SK-N-SH (cell line): ENCODE results near the gene DIS3L2. TPM values are rescaled to one million over a fixed set of nuclear protein-coding genes. Genes with fewer than 3 reads are reported as not detected.

Experiments used
- CTCF ChIA-PET: fragments of 300-600, 350-600 bp; formaldehyde crosslinking; extraction: SDS; loops from one replicate; lab custom pipeline; 2021; lab: Yijun Ruan, JAX
- POLR2A ChIA-PET: fragments of 350-600 bp; sonication (Branson Sonifier 250); formaldehyde crosslinking; extraction: SDS; loops from one replicate; lab custom pipeline; 2020; ENCODE audit warnings: antibody characterized with exemption, inconsistent platforms; lab: Yijun Ruan, JAX
- DNase-seq: peaks from one replicate; pipeline ENCODE4 v3.0.0; 2012
- H2AFZ ChIP-seq: fragments of 200-600 bp; sonication (generic); 2 replicates; pipeline ENCODE4 v1.8.1; 2016; ENCODE audit warnings: antibody characterized with exemption, mild to moderate bottlenecking, low read depth
- H3F3A ChIP-seq: fragments of 200-600 bp; sonication (generic); replicated peaks from 2 replicates; pipeline ENCODE3; 2016; ENCODE audit warnings: antibody characterized with exemption, mild to moderate bottlenecking; ENCODE audit not compliant: insufficient read depth
- H3K27ac ChIP-seq, 2 experiments: fragments of 200-500 bp in 1 of 2; fragments of 200-600 bp in 1 of 2; sonication (Bioruptor generic) in 1 of 2; sonication (generic), shearing (Covaris generic) in 1 of 2; 2 replicates each; pipeline versions ENCODE4 v1.5.1 to v1.6.1; 2014 to 2016; ENCODE audit warnings: low read depth in 2 of 2, inconsistent platforms in 1 of 2, low read length in 1 of 2, mild to moderate bottlenecking in 1 of 2, mixed read lengths in 1 of 2
- H3K27me3 ChIP-seq: fragments of 200-600 bp; sonication (generic), shearing (Covaris generic); 2 replicates; pipeline ENCODE4 v1.6.1; 2016; ENCODE audit warnings: mixed run types; ENCODE audit not compliant: insufficient read depth
- H3K36me3 ChIP-seq, 2 experiments: fragments of 200-500 bp in 1 of 2; fragments of 200-600 bp in 1 of 2; sonication (Bioruptor generic) in 1 of 2; sonication (generic) in 1 of 2; replicated peaks in 1 of 2; 2 replicates each; pipeline versions ENCODE3 to v1.5.1; 2014 to 2016; ENCODE audit warnings: low read length in 1 of 2, mild to moderate bottlenecking in 1 of 2; ENCODE audit not compliant: insufficient read depth in 2 of 2, control insufficient read depth in 1 of 2
- H3K4me1 ChIP-seq, 2 experiments: fragments of 200-500 bp in 1 of 2; fragments of 200-600 bp in 1 of 2; sonication (Bioruptor generic) in 1 of 2; sonication (generic), shearing (Covaris generic) in 1 of 2; 2 replicates each; pipeline versions ENCODE4 v1.5.1 to v1.6.1; 2014 to 2016; ENCODE audit warnings: low read depth in 1 of 2, low read length in 1 of 2, mixed run types in 1 of 2; ENCODE audit not compliant: insufficient read depth in 2 of 2, control insufficient read depth in 1 of 2
- H3K4me2 ChIP-seq: fragments of 200-600 bp; sonication (generic), shearing (Covaris generic); 2 replicates; pipeline ENCODE4 v1.6.1; 2017; ENCODE audit warnings: mixed run types
- H3K4me3 ChIP-seq, 2 experiments: fragments of 200-500 bp in 1 of 2; fragments of 200-600 bp in 1 of 2; sonication (Bioruptor generic) in 1 of 2; sonication (generic), shearing (Covaris generic) in 1 of 2; 2 replicates each; pipeline versions ENCODE4 v1.5.1 to v1.8.1; 2014 to 2016; ENCODE audit warnings: low read depth in 2 of 2, inconsistent platforms in 1 of 2, low read length in 1 of 2, mild to moderate bottlenecking in 1 of 2, mixed read lengths in 1 of 2, moderate library complexity in 1 of 2
- H3K79me2 ChIP-seq: fragments of 200-600 bp; sonication (generic); 2 replicates; pipeline ENCODE4 v1.8.1; 2017; ENCODE audit warnings: mild to moderate bottlenecking; ENCODE audit not compliant: insufficient read depth
- H3K9ac ChIP-seq: fragments of 200-600 bp; sonication (generic); 2 replicates; pipeline ENCODE4 v1.6.1; 2017; ENCODE audit warnings: mixed run types
- H3K9me2 ChIP-seq: fragments of 200-600 bp; sonication (generic); 2 replicates; pipeline ENCODE4 v1.6.1; 2017; ENCODE audit warnings: mixed run types
- H3K9me3 ChIP-seq: fragments of 200-600 bp; sonication (generic); 2 replicates; pipeline ENCODE4 v1.6.1; 2017; ENCODE audit warnings: mixed run types, mild to moderate bottlenecking, moderate library complexity
- H4K20me1 ChIP-seq: fragments of 200-600 bp; sonication (generic); 2 replicates; pipeline ENCODE4 v1.6.1; 2017; ENCODE audit warnings: mild to moderate bottlenecking, mixed run types; ENCODE audit not compliant: insufficient read depth
- CHD2 ChIP-seq: fragments of 150-350 bp; IDR thresholded peaks from 2 replicates; pipeline ENCODE4 v1.6.1; 2018; ENCODE audit warnings: low read length; ENCODE audit not compliant: partially characterized antibody
- ELF1 ChIP-seq: IDR thresholded peaks from 2 replicates; pipeline ENCODE4 v1.4.0; 2012
- EP300 ChIP-seq, 2 experiments: IDR thresholded peaks; 2 replicates each; pipeline versions ENCODE4 v1.4.0 to v1.6.1; 2012; ENCODE audit warnings: borderline replicate concordance in 1 of 2, low read depth in 1 of 2, low read length in 1 of 2
- FOXJ3 ChIP-seq: sonication (generic); formaldehyde crosslinking; IDR thresholded peaks from 2 replicates; pipeline ENCODE4 v1.5.1; 2020; ENCODE audit warnings: mild to moderate bottlenecking, missing genetic modification reagents
- GATA2 ChIP-seq: sonication (generic); formaldehyde crosslinking; IDR thresholded peaks from 2 replicates; pipeline ENCODE4 v1.5.0; 2020; ENCODE audit warnings: mild to moderate bottlenecking, missing genetic modification reagents
- MXI1 ChIP-seq: IDR thresholded peaks from 2 replicates; pipeline ENCODE4 v1.6.1; 2012; ENCODE audit warnings: mild to moderate bottlenecking, low read depth, low read length, improper control_type of control experiment
- POLR2AphosphoS5 ChIP-seq: IDR thresholded peaks from 2 replicates; pipeline ENCODE4 v1.6.1; 2012; ENCODE audit warnings: low read depth, low read length
- RAD21 ChIP-seq: IDR thresholded peaks from 2 replicates; pipeline ENCODE4 v1.6.1; 2012; ENCODE audit warnings: mild to moderate bottlenecking, low read length
- RCOR1 ChIP-seq: fragments of 150-350 bp; IDR thresholded peaks from 2 replicates; pipeline ENCODE4 v1.6.1; 2017; ENCODE audit warnings: antibody characterized with exemption, low read length
- RFX5 ChIP-seq: IDR thresholded peaks from 2 replicates; pipeline ENCODE4 v1.6.1; 2012; ENCODE audit warnings: mild to moderate bottlenecking, improper control_type of control experiment, low read length
- RXRA ChIP-seq: IDR thresholded peaks from 2 replicates; pipeline ENCODE4 v1.4.0; 2012; ENCODE audit warnings: low read depth, mild to moderate bottlenecking, borderline replicate concordance
- SIN3A ChIP-seq: IDR thresholded peaks from 2 replicates; pipeline ENCODE4 v1.6.1; 2012; ENCODE audit warnings: low read depth, mild to moderate bottlenecking, low read length, moderate library complexity, borderline replicate concordance
- TAF1 ChIP-seq: IDR thresholded peaks from 2 replicates; pipeline ENCODE4 v1.6.1; 2012; ENCODE audit warnings: low read depth, mild to moderate bottlenecking, low read length, moderate library complexity, borderline replicate concordance
- TEAD4 ChIP-seq: IDR thresholded peaks from 2 replicates; pipeline ENCODE4 v1.4.0; 2012; ENCODE audit warnings: mild to moderate bottlenecking, borderline replicate concordance; ENCODE audit not compliant: insufficient read depth
- whole genome bisulfite sequencing: methylation state at CpG from one replicate; pipeline ENCODE4 v1.1.6; 2017; ENCODE audit warnings: low lambda C conversion rate; 5-methylcytosine and 5-hydroxymethylcytosine counted together
- polyA plus RNA-seq, 3 experiments: library from polyadenylated mRNA; depleted of rRNA; stranded (reverse); fragments of >200 nt; gene quantifications; 2 replicates each; pipeline ENCODE4 v1.2.3, GENCODE V29; 2012
- TF ChIP-seq, protein P1 (sequence below): IDR thresholded peaks from 2 replicates; pipeline ENCODE4; 2012

Gene DIS3L2
- polyA plus RNA-seq, 1 of the 3 experiments (the other 2 are of a cell fraction): 17.9 TPM

DNA sequence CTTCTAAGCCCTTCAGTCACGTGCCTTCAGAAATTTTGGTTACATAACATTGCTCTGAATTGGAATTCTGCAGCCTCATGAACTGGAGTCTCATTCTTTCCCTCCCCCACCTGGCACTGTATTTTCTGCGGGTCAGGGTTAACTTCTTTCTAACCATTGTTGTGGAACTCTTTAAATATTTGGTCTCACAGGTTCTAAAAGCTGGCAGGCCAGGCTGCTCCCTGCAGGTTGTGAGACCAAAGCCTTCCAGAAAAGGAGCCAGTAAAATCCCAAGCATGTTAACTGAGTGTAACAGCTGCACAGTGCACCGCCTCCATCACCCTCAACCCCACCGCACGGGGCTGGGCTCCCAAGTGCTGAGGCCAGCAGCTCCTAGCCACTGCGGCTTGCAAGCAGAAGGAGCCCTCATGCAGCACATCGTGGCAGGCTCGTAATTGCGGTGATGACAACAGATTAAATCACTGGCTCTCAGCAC is 243.0 kb downstream of the DIS3L2 start (continued):
- TF ChIP-seq, protein P1, sequence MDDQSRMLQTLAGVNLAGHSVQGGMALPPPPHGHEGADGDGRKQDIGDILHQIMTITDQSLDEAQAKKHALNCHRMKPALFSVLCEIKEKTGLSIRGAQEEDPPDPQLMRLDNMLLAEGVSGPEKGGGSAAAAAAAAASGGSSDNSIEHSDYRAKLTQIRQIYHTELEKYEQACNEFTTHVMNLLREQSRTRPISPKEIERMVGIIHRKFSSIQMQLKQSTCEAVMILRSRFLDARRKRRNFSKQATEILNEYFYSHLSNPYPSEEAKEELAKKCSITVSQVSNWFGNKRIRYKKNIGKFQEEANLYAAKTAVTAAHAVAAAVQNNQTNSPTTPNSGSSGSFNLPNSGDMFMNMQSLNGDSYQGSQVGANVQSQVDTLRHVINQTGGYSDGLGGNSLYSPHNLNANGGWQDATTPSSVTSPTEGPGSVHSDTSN: no peak
- TF ChIP-seq EP300 (IDR thresholded peaks at IDR 0.05; ENCODE audit: borderline replicate concordance in 1 of 2, low read depth in 1 of 2, low read length in 1 of 2): no peak
- no peak for TF ChIP-seq RFX5
- TF ChIP-seq ELF1: no peak
- no peak for TF ChIP-seq SIN3A
- TF ChIP-seq, all 33 proteins: peak for 0

DNA sequence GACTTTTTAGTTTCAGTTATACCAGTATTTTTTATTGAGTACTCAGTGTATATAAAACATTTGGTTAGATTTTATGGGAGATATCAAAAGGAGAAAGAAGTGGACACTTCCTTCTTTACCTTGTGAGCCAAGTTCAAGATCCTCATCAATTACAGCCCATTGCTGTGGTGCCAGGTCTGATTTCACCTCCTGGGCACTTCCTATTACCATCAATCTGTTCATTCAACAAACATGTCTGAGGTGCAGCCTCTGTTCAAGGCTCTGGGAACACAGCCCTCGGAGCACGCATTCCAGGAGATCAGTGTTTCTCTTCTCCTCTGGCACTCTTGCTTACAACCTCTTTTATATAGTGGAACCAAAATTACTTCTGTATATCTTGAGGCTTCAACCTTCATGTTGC is 245.7 kb downstream of the DIS3L2 start:
- no peaks in the 10 kb centered on the region for H3K27me3 ChIP-seq
- POLR2A ChIA-PET: interaction anchor here (0.6 kb wide), 1 partner anchor 116 kb away, joined by 3 read pairs; no protein-coding TSS in a partner anchor
- H3K9me3 ChIP-seq: no peaks in the 10 kb centered on the region
- no peaks in the 10 kb centered on the region for H3K9me2 ChIP-seq
- TF ChIP-seq ELF1: no peak
- TF ChIP-seq RAD21: no peak
- no peak for TF ChIP-seq EP300 (IDR thresholded peaks at IDR 0.05; ENCODE audit: borderline replicate concordance in 1 of 2, low read depth in 1 of 2, low read length in 1 of 2)
- TF ChIP-seq FOXJ3 (CRISPR knock-in tag): no peak
- no peak for TF ChIP-seq SIN3A
- no peak for TF ChIP-seq RXRA
- TF ChIP-seq TAF1: no peak
- TF ChIP-seq MXI1: no peak
- no peak for TF ChIP-seq TEAD4
- TF ChIP-seq RCOR1: no peak
- no peak for TF ChIP-seq POLR2AphosphoS5
- TF ChIP-seq CHD2: no peak
- no peak for TF ChIP-seq GATA2
- TF ChIP-seq, protein P1: no peak
- TF ChIP-seq, all 33 proteins: peak for 0
- no peaks in the 10 kb centered on the region for H3K79me2 ChIP-seq
- H3K4me1 ChIP-seq: no peaks in the 10 kb centered on the region
- H3F3A ChIP-seq: no peaks in the 10 kb centered on the region
- H3K4me3 ChIP-seq: no peak overlapping the region
- H3K36me3 ChIP-seq: peaks cover 10 to 12% of the 10 kb centered on the region in 2 experiments
- 100% methylated on average over 2 of the region's 2 CpGs for WGBS
- H3K9ac ChIP-seq: no peak overlapping the region
- H3K27ac ChIP-seq: no peak overlapping the region
- no peak overlapping the region for H3K4me2 ChIP-seq
- CTCF ChIA-PET: no interaction called here
- no peak overlapping the region for H2AFZ ChIP-seq
- no peaks in the 10 kb centered on the region for H4K20me1 ChIP-seq
- DNase-seq: no peak
